Upper lobe of right lung (tissue), 1 donor: Measurements from ENCODE around the gene ST6GAL1. TPM values are rescaled to one million over a fixed set of nuclear protein-coding genes. Genes with fewer than 3 reads are reported as not detected.

Experiments used
- ATAC-seq: fragments of 200-7000 bp; cut with Tn5 transposase; one replicate; pipeline ENCODE4 v1.9.1; 2020; ENCODE audit warnings: mild to moderate bottlenecking, moderate library complexity
- DNase-seq: peaks from one replicate; pipeline ENCODE4 v3.0.0-alpha.2; 2020
- H3K27ac ChIP-seq: fragments of 200-600 bp; one replicate; pipeline ENCODE4 v1.8.0; 2022
- H3K27me3 ChIP-seq: fragments of 200-600 bp; one replicate; pipeline ENCODE4 v1.8.0; 2022; ENCODE audit warnings: mild to moderate bottlenecking
- H3K36me3 ChIP-seq: fragments of 200-600 bp; one replicate; pipeline ENCODE4 v1.8.0; 2022
- H3K4me1 ChIP-seq: fragments of 200-600 bp; one replicate; pipeline ENCODE4 v1.8.0; 2022
- H3K4me3 ChIP-seq: fragments of 200-600 bp; one replicate; pipeline ENCODE4 v1.8.0; 2022; ENCODE audit warnings: mild to moderate bottlenecking
- H3K9me3 ChIP-seq: fragments of 200-600 bp; one replicate; pipeline ENCODE4 v1.8.0; 2022
- CTCF ChIP-seq: fragments of 200-600 bp; IDR thresholded peaks from one replicate; pipeline ENCODE4 v1.8.0; 2022; ENCODE audit warnings: antibody characterized with exemption
- intact Hi-C: fragments of 100-400 bp; cut with DNase I; formaldehyde crosslinking; loops from one replicate; pipeline ENCODE4 v1.11.0; 2022
- total RNA-seq: library from RNA; stranded (reverse); fragmentation: NEBNext Ultra II Directional; extraction: Animal tissue kit (Norgen Biotek cat#: 25700); gene quantifications from one replicate; pipeline ENCODE4 v1.2.1, GENCODE V29; 2021
- donor health status: DM: no; HTN: yes; CAD: no; lungs with severe emphysema.

The ST6GAL1 gene
- total RNA-seq, 1 donor from 2014 or later: 116 TPM

- Histone ChIP-seq H3K27me3 (no peaks in the 10 kb centered on the region), H3K4me3 (no peak overlapping the region), H3K4me1 (peaks cover 14% of the 10 kb centered on the region), H3K36me3 (no peaks in the 10 kb centered on the region), H3K9me3 (no peaks in the 10 kb centered on the region), H3K27ac (no peak overlapping the region)
- intact Hi-C loops: no loop called here
- ATAC-seq (no peak), DNase-seq (no peak)
- TF ChIP-seq CTCF: no peak
These were observed 175.4 kb downstream of the ST6GAL1 start for GRCh38 chr3:187105700-187106099.

- no peak for TF ChIP-seq CTCF
- no peaks in the 10 kb centered on the region for H3K27me3 ChIP-seq
- H3K27ac ChIP-seq: no peak overlapping the region
- no peaks in the 10 kb centered on the region for H3K36me3 ChIP-seq
- DNase-seq (no peak), ATAC-seq (no peak)
- no peak overlapping the region for H3K4me3 ChIP-seq
- no peaks in the 10 kb centered on the region for H3K4me1 ChIP-seq
- H3K9me3 ChIP-seq: no peaks in the 10 kb centered on the region
- intact Hi-C loops: no loop called here
These were observed 177.7 kb downstream of the ST6GAL1 start for GRCh38 chr3:187107989-187108388.

GRCh38 chr3:187110156-187110555 lies 179.8 kb downstream of the ST6GAL1 start:
- no peak for ATAC-seq
- Histone ChIP-seq H3K4me3 (no peak overlapping the region), H3K9me3 (no peaks in the 10 kb centered on the region), H3K27me3 (no peaks in the 10 kb centered on the region), H3K27ac (no peak overlapping the region), H3K36me3 (no peaks in the 10 kb centered on the region), H3K4me1 (no peaks in the 10 kb centered on the region)
- no peak for TF ChIP-seq CTCF
- intact Hi-C loops: loop anchor here (5.0 kb wide), 1 partner anchor 57 kb away; no protein-coding TSS in a partner anchor
- DNase-seq: no peak

GRCh38 chr3:187112934-187113793 lies 182.8 kb downstream of the ST6GAL1 start:
- no peaks in the 10 kb centered on the region for H3K4me1 ChIP-seq
- H3K27ac ChIP-seq: no peak overlapping the region
- no peaks in the 10 kb centered on the region for H3K36me3 ChIP-seq
- intact Hi-C loops: loop anchor here (5.0 kb wide), 1 partner anchor 54 kb away; no protein-coding TSS in a partner anchor
- H3K9me3 ChIP-seq: no peaks in the 10 kb centered on the region
- H3K4me3 ChIP-seq: no peak overlapping the region
- DNase-seq (no peak), ATAC-seq (no peak)
- TF ChIP-seq CTCF: peak; percentile 66
- H3K27me3 ChIP-seq: no peaks in the 10 kb centered on the region

- H3K27me3 ChIP-seq: no peaks in the 10 kb centered on the region
- no peaks in the 10 kb centered on the region for H3K36me3 ChIP-seq
- H3K9me3 ChIP-seq: no peaks in the 10 kb centered on the region
- no peak overlapping the region for H3K27ac ChIP-seq
- TF ChIP-seq CTCF: no peak
- ATAC-seq (no peak), DNase-seq (no peak)
- intact Hi-C loops: loop anchor here (5.0 kb wide), 1 partner anchor 53 kb away; no protein-coding TSS in a partner anchor
- H3K4me3 ChIP-seq: no peak overlapping the region
- no peaks in the 10 kb centered on the region for H3K4me1 ChIP-seq
These were observed 184.2 kb downstream of the ST6GAL1 start for GRCh38 chr3:187114511-187114910.
